Fibroblast of lung (primary cell): ENCODE measurements around the gene SLC4A2. TPM values are rescaled to one million over a fixed set of nuclear protein-coding genes. Genes with fewer than 3 reads are reported as not detected.
A peak's percentile ranks its signal among the peaks of the same experiment; 100 is the strongest.

ENCODE experiments used
- DNase-seq, 2 donors: peaks; one replicate each; pipeline versions ENCODE4 v3.0.0 to v3.0.0-alpha.2; 2010; ENCODE audit warnings: low read depth in 2 of 2
- H2AFZ ChIP-seq: 2 replicates; pipeline ENCODE4 v1.5.1; 2012; ENCODE audit warnings: low read length, control low read depth, inconsistent platforms
- H3K27ac ChIP-seq: 2 replicates; pipeline ENCODE4 v1.5.1; 2011; ENCODE audit warnings: low read length, control low read depth; ENCODE audit not compliant: insufficient read depth
- H3K27me3 ChIP-seq: 2 replicates; pipeline ENCODE4 v1.5.1; 2011; ENCODE audit warnings: mild to moderate bottlenecking, low read length; ENCODE audit not compliant: control insufficient read depth, insufficient read depth
- H3K36me3 ChIP-seq: 2 replicates; pipeline ENCODE4 v1.5.1; 2011; ENCODE audit warnings: low read length; ENCODE audit not compliant: control insufficient read depth, insufficient read depth
- H3K4me1 ChIP-seq: 2 replicates; pipeline ENCODE4 v1.5.1; 2011; ENCODE audit warnings: low read length; ENCODE audit not compliant: control insufficient read depth, insufficient read depth; ENCODE audit errors: extremely low read depth
- H3K4me2 ChIP-seq: 2 replicates; pipeline ENCODE4 v1.5.1; 2011; ENCODE audit warnings: low read length, control low read depth; ENCODE audit not compliant: insufficient read depth; ENCODE audit errors: extremely low read depth
- H3K4me3 ChIP-seq, 4 experiments: fragments of 200-600 bp in 1 of 4; sonication (generic) in 1 of 4; replicated peaks in 1 of 4; 2 replicates each; pipeline ENCODE4 v1.5.1; 2011 to 2016; ENCODE audit warnings: low read length in 4 of 4, low read depth in 3 of 4, mild to moderate bottlenecking in 3 of 4, control low read depth in 2 of 4, inconsistent platforms in 1 of 4, mixed read lengths in 1 of 4; ENCODE audit not compliant: insufficient read depth in 1 of 4; ENCODE audit errors: control extremely low read depth in 1 of 4
- H3K79me2 ChIP-seq: 2 replicates; pipeline ENCODE4 v1.5.1; 2012; ENCODE audit warnings: mild to moderate bottlenecking, low read length, inconsistent platforms; ENCODE audit not compliant: control insufficient read depth, insufficient read depth
- H3K9ac ChIP-seq: 2 replicates; pipeline ENCODE4 v1.5.1; 2011; ENCODE audit warnings: mild to moderate bottlenecking, low read length, control low read depth; ENCODE audit not compliant: insufficient read depth
- H3K9me3 ChIP-seq: 2 replicates; pipeline ENCODE4 v1.5.1; 2012; ENCODE audit warnings: low read depth, low read length; ENCODE audit not compliant: control insufficient read depth, insufficient read depth
- H4K20me1 ChIP-seq: 2 replicates; pipeline ENCODE4 v1.5.1; 2011; ENCODE audit warnings: low read length; ENCODE audit not compliant: control insufficient read depth, insufficient read depth; ENCODE audit errors: extremely low read depth
- EZH2 ChIP-seq: IDR thresholded peaks from 2 replicates; pipeline ENCODE4 v1.5.1; 2012; ENCODE audit warnings: low read length, control low read depth, mild to moderate bottlenecking; ENCODE audit errors: missing control alignments
- polyA plus RNA-seq, 2 donors: library from polyadenylated mRNA; depleted of rRNA in 1 of 2; stranded (reverse) in 1 of 2; unstranded in 1 of 2; fragments of >200 nt; gene quantifications; 2 replicates each; pipeline ENCODE4 v1.2.1, GENCODE V29; 2011 to 2012; ENCODE audit warnings: missing spikeins in 1 of 2
- total RNA-seq: library from RNA; depleted of rRNA; stranded (reverse); fragments of >200 nt; gene quantifications from 2 replicates; pipeline ENCODE4 v1.2.1, GENCODE V29; 2014
- TF ChIP-seq, protein P1 (sequence below), 2 donors: IDR thresholded peaks in 1 of 2; conservative IDR thresholded peaks in 1 of 2; 1 replicate in 1 of 2; 2 replicates in 1 of 2; pipeline ENCODE4 v1.5.1; 2011 to 2012; ENCODE audit warnings: low read length in 2 of 2, control low read depth in 1 of 2, inconsistent platforms in 1 of 2, low read depth in 1 of 2, mild to moderate bottlenecking in 1 of 2

SLC4A2 gene
- total and polyA plus RNA-seq, 2 donors (not counting 1 experiment from before 2014, with no cell fraction given), result 30.5 to 61.8 TPM

DNA sequence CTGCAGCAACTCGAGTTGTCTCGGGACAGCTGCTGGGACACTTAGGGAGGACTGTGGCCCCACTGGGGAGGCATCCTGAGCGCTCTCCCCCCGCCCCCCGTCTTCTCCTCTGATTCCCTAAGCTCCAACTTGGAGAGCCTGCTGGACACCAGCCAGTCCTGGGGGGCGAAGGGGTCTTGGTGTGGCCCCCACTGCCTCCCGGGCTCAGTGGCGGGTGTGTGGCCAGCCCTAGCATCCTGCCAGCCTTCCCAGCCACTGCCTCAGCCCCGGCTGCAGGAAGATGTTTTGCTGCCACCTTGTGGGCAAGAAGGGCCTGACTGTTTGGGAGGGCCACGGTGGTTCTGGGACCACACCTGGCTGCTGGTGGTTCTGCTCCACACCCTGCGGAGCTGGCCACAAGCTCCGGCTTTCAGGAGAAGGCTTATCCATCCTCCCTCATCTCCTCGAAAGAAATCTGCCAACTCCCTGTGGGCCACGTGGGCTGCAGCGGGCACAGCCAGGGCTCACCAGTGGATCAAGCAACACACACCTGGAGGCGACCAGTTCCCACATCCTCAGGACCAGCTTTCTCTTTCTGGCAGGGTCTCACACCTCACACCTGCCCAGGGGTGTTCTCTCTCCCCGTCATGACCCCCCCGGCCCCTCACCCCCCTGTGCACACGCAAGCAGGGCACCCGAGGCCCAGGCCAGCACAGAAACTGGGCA is 51.7 kb downstream of the SLC4A2 start:
- no peak overlapping the region for H3K9ac ChIP-seq
- H3K79me2 ChIP-seq, result peaks cover 24% of the 10 kb centered on the region
- no peak overlapping the region for H3K27ac ChIP-seq
- H3K4me3 ChIP-seq, result no peak overlapping the region
- H2AFZ ChIP-seq, result no peak overlapping the region
- H3K9me3 ChIP-seq, result no peaks in the 10 kb centered on the region
- peaks cover 19% of the 10 kb centered on the region for H3K4me1 ChIP-seq
- no peak overlapping the region for H3K4me2 ChIP-seq
- DNase-seq, result peak; percentile 61 to 69
- H4K20me1 ChIP-seq, result no peaks in the 10 kb centered on the region
- H3K36me3 ChIP-seq, result no peaks in the 10 kb centered on the region
- TF ChIP-seq, protein P1, sequence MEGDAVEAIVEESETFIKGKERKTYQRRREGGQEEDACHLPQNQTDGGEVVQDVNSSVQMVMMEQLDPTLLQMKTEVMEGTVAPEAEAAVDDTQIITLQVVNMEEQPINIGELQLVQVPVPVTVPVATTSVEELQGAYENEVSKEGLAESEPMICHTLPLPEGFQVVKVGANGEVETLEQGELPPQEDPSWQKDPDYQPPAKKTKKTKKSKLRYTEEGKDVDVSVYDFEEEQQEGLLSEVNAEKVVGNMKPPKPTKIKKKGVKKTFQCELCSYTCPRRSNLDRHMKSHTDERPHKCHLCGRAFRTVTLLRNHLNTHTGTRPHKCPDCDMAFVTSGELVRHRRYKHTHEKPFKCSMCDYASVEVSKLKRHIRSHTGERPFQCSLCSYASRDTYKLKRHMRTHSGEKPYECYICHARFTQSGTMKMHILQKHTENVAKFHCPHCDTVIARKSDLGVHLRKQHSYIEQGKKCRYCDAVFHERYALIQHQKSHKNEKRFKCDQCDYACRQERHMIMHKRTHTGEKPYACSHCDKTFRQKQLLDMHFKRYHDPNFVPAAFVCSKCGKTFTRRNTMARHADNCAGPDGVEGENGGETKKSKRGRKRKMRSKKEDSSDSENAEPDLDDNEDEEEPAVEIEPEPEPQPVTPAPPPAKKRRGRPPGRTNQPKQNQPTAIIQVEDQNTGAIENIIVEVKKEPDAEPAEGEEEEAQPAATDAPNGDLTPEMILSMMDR (conservative IDR thresholded peaks at IDR 0.05 in 1 of 2, IDR thresholded peaks at IDR 0.05 in 1 of 2; ENCODE audit: low read depth in 1 of 2, low read length in 2 of 2), result peak; percentile 69 to 75
- no peak for TF ChIP-seq EZH2
- H3K27me3 ChIP-seq, result no peaks in the 10 kb centered on the region

DNA sequence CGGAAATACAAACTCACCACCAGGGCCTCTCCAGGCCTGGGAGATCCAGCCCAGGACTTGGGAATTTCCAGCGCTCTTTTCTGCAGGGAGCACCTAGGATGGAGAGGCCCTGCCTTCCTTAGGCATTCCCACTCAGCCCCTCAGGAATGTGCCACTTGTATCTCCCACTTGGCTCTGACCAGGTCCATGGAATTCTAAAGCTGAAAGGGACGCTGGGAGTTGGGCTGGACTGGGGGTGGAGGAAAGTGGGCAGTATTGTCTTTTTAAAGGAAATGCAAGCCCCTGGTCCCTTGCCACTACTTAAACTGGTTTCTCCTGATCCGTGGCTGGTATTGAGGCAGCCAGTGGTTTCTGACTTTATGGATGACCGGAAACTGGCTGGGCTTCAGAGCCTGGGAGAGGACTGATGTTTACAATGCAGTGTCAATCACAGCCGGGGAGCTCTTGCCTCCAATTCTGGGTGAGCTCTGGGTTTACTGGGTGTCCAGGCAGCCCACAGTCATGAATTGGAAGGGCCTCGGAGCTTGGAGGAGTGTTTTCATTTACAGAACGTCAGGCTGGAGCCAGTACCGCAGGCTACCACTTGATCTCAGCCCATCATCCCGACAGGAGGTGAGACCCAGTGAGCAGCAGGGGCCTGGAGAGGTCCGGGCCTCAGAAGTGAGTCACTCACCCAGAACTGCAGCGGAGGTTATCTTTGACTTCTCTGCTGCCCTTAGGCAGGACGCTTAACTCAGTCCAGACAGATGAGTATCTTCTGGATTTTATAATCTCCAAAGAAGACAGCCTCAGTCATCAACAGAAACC is 54.2 kb downstream of the SLC4A2 start:
- peak; percentile 48 to 98 for DNase-seq
- Histone ChIP-seq H3K4me3 (no peak overlapping the region), H3K4me2 (peak overlapping the region; percentile 40), H3K27me3 (no peaks in the 10 kb centered on the region), H3K9me3 (no peaks in the 10 kb centered on the region), H3K27ac (peak overlapping the region; percentile 59), H3K79me2 (peaks cover 25% of the 10 kb centered on the region), H3K9ac (no peak overlapping the region), H3K36me3 (peaks cover 2% of the 10 kb centered on the region), H3K4me1 (peaks cover 19% of the 10 kb centered on the region), H4K20me1 (no peaks in the 10 kb centered on the region), H2AFZ (no peak overlapping the region)
- TF ChIP-seq EZH2, result no peak
- TF ChIP-seq, protein P1 (conservative IDR thresholded peaks at IDR 0.05 in 1 of 2, IDR thresholded peaks at IDR 0.05 in 1 of 2; ENCODE audit: low read depth in 1 of 2, low read length in 2 of 2), result no peak
